HepG2 (cell line): ENCODE results near the gene ZNF765. TPM values are rescaled to one million over a fixed set of nuclear protein-coding genes. Genes with fewer than 3 reads are reported as not detected.

Experiments used
- AGO2 ChIP-seq: fragments of 200-400 bp; formaldehyde crosslinking; optimal IDR thresholded peaks from 2 replicates; pipeline ENCODE3; 2017; ENCODE audit warnings: mild to moderate bottlenecking, low read depth, low read length, moderate library complexity
- FOXK1 ChIP-seq: sonication (generic); formaldehyde crosslinking; IDR thresholded peaks from 2 replicates; pipeline ENCODE4 v1.4.0; 2020; ENCODE audit warnings: low read depth, missing genetic modification reagents, borderline replicate concordance
- HDAC2 ChIP-seq: sonication (generic); formaldehyde crosslinking; IDR thresholded peaks from 2 replicates; pipeline ENCODE4 v1.4.0; 2020; ENCODE audit warnings: missing genetic modification reagents
- HOXA5 ChIP-seq: sonication (generic); formaldehyde crosslinking; IDR thresholded peaks from 2 replicates; pipeline ENCODE4 v1.4.0; 2020; ENCODE audit warnings: missing genetic modification reagents
- IRF9 ChIP-seq: sonication (generic); formaldehyde crosslinking; IDR thresholded peaks from 2 replicates; pipeline ENCODE4 v1.8.0; 2022; ENCODE audit warnings: missing genetic modification reagents, mild to moderate bottlenecking, borderline replicate concordance
- JUNB ChIP-seq: sonication (generic); formaldehyde crosslinking; IDR thresholded peaks from 2 replicates; pipeline ENCODE4 v1.8.0; 2022; ENCODE audit warnings: missing genetic modification reagents, mild to moderate bottlenecking, borderline replicate concordance
- KDM4B ChIP-seq: sonication (generic); formaldehyde crosslinking; IDR thresholded peaks from 2 replicates; pipeline ENCODE4 v1.4.0; 2020; ENCODE audit warnings: missing genetic modification reagents
- KDM6A ChIP-seq: IDR thresholded peaks from 2 replicates; pipeline ENCODE4 v1.6.1; 2016; ENCODE audit warnings: low read depth
- MEF2D ChIP-seq: sonication (generic); formaldehyde crosslinking; IDR thresholded peaks from 2 replicates; pipeline ENCODE4 v1.5.1; 2020; ENCODE audit warnings: mild to moderate bottlenecking, missing genetic modification reagents
- NFE2L1 ChIP-seq: sonication (generic); formaldehyde crosslinking; IDR thresholded peaks from 2 replicates; pipeline ENCODE4 v1.4.0; 2020; ENCODE audit warnings: missing genetic modification reagents, mild to moderate bottlenecking, borderline replicate concordance
- PCBP2 ChIP-seq: fragments of 200-400 bp; formaldehyde crosslinking; optimal IDR thresholded peaks from 2 replicates; pipeline ENCODE3; 2018; ENCODE audit warnings: low read length, low read depth; ENCODE audit not compliant: poor library complexity, severe bottlenecking
- POLR2A ChIP-seq, 2 experiments: IDR thresholded peaks; 2 replicates each; pipeline ENCODE4 v1.6.1; 2011; ENCODE audit warnings: low read depth in 2 of 2, low read length in 2 of 2, mild to moderate bottlenecking in 1 of 2, moderate library complexity in 1 of 2; ENCODE audit not compliant: insufficient read depth in 1 of 2
- RBFOX2 ChIP-seq: fragments of 200-400 bp; formaldehyde crosslinking; IDR thresholded peaks from 2 replicates; pipeline ENCODE4 v1.6.1; 2017; ENCODE audit warnings: low read depth, mild to moderate bottlenecking, low read length
- SP140L ChIP-seq: sonication (generic); formaldehyde crosslinking; IDR thresholded peaks from 2 replicates; pipeline ENCODE4 v1.4.0; 2020; ENCODE audit warnings: missing genetic modification reagents, borderline replicate concordance
- SRSF1 ChIP-seq: fragments of 200-400 bp; formaldehyde crosslinking; optimal IDR thresholded peaks from 2 replicates; pipeline ENCODE3; 2017; ENCODE audit warnings: mild to moderate bottlenecking, low read depth, low read length, moderate library complexity
- SUZ12 ChIP-seq: fragments of 150-350 bp; IDR thresholded peaks from 2 replicates; pipeline ENCODE4 v1.6.1; 2014; ENCODE audit warnings: low read depth, low read length
- THYN1 ChIP-seq: sonication (generic); formaldehyde crosslinking; IDR thresholded peaks from 2 replicates; pipeline ENCODE4 v1.8.1; 2023; ENCODE audit warnings: low read depth, mild to moderate bottlenecking, moderate library complexity, missing genetic modification reagents, borderline replicate concordance
- TIGD3 ChIP-seq: sonication (generic); formaldehyde crosslinking; IDR thresholded peaks from 2 replicates; pipeline ENCODE4 v1.5.1; 2020; ENCODE audit warnings: mild to moderate bottlenecking, missing genetic modification reagents, borderline replicate concordance
- TMF1 ChIP-seq: sonication (generic); formaldehyde crosslinking; IDR thresholded peaks from 2 replicates; pipeline ENCODE4 v1.8.1; 2022; ENCODE audit warnings: low read depth, missing genetic modification reagents
- ZBTB38 ChIP-seq: sonication (generic); formaldehyde crosslinking; IDR thresholded peaks from 2 replicates; pipeline ENCODE4 v1.5.1; 2020; ENCODE audit warnings: mild to moderate bottlenecking, missing genetic modification reagents
- ZNF138 ChIP-seq: sonication (generic); formaldehyde crosslinking; IDR thresholded peaks from 2 replicates; pipeline ENCODE4 v1.5.0; 2020; ENCODE audit warnings: mild to moderate bottlenecking, low read depth, missing genetic modification reagents
- ZNF205 ChIP-seq: IDR thresholded peaks from 2 replicates; pipeline ENCODE4 v1.6.1; 2018; ENCODE audit warnings: missing biosample characterization, missing genetic modification reagents
- ZNF251 ChIP-seq: sonication (generic); formaldehyde crosslinking; IDR thresholded peaks from 2 replicates; pipeline ENCODE4 v1.9.0; 2021; ENCODE audit warnings: mild to moderate bottlenecking, missing genetic modification reagents
- ZNF274 ChIP-seq: sonication (generic); formaldehyde crosslinking; IDR thresholded peaks from 2 replicates; pipeline ENCODE4 v1.5.1; 2020; ENCODE audit warnings: mild to moderate bottlenecking, missing genetic modification reagents
- ZNF431 ChIP-seq: sonication (generic); formaldehyde crosslinking; IDR thresholded peaks from 2 replicates; pipeline ENCODE4 v1.9.0; 2022; ENCODE audit warnings: missing genetic modification reagents, low read depth, mild to moderate bottlenecking, borderline replicate concordance
- ZNF446 ChIP-seq: sonication (generic); formaldehyde crosslinking; IDR thresholded peaks from 2 replicates; pipeline ENCODE4 v1.5.0; 2020; ENCODE audit warnings: mild to moderate bottlenecking, missing genetic modification reagents
- ZNF501 ChIP-seq: sonication (generic); formaldehyde crosslinking; IDR thresholded peaks from 2 replicates; pipeline ENCODE4 v1.5.1; 2020; ENCODE audit warnings: mild to moderate bottlenecking, moderate library complexity, missing genetic modification reagents
- polyA plus RNA-seq, 8 experiments: library from polyadenylated mRNA; depleted of rRNA in 3 of 8; stranded (reverse) in 7 of 8; unstranded in 1 of 8; fragments of >200 nt; fragmentation: Illumina TruSeq in 4 of 8; extraction: Trizol in 4 of 8; gene quantifications; 2 replicates each; pipeline versions ENCODE4 v1.2.1 to v1.2.3, GENCODE V29; 2011 to 2016; ENCODE audit warnings: low read depth in 4 of 8, missing spikeins in 1 of 8, mixed read lengths in 1 of 8; ENCODE audit not compliant: insufficient read depth in 1 of 8
- total RNA-seq, 5 experiments: library from RNA; depleted of rRNA; stranded (reverse); fragments of >200 nt; fragmentation: Illumina TruSeq; extraction: Trizol; gene quantifications; 2 replicates each; pipeline ENCODE4 v1.2.3, GENCODE V29; 2016; ENCODE audit warnings: low read depth in 1 of 5

The ZNF765 gene
- total and polyA plus RNA-seq, 2 of the 13 experiments (the other 11 are each of a cell fraction or from before 2014, with no cell fraction given), result 5.0 to 14.5 TPM

- TF ChIP-seq ZBTB38 (no peak), POLR2A (IDR thresholded peaks at IDR 0.05; ENCODE audit: insufficient read depth in 1 of 2, low read depth in 2 of 2, low read length in 2 of 2) (peak; percentile 60 to 80; a peak in 3 of 4 replicates), TIGD3 (CRISPR knock-in tag) (no peak), MEF2D (CRISPR knock-in tag) (no peak), PCBP2 (no peak), THYN1 (CRISPR knock-in tag) (no peak), SUZ12 (no peak), RBFOX2 (peak; percentile 70), ZNF274 (CRISPR knock-in tag) (no peak; the same call in 1 of the 2 replicates), JUNB (CRISPR knock-in tag) (no peak), AGO2 (peak; percentile 29), ZNF205 (no peak), ZNF251 (CRISPR knock-in tag) (no peak), FOXK1 (CRISPR knock-in tag) (no peak), KDM4B (no peak), SP140L (CRISPR knock-in tag) (no peak), TMF1 (CRISPR knock-in tag) (no peak), SRSF1 (no peak), ZNF138 (CRISPR knock-in tag) (no peak), ZNF501 (CRISPR knock-in tag) (no peak), ZNF431 (CRISPR knock-in tag) (no peak), KDM6A (CRISPR knock-in tag) (no peak), HOXA5 (CRISPR knock-in tag) (peak; percentile 17; the same call in 1 of the 2 replicates), NFE2L1 (CRISPR knock-in tag) (no peak), HDAC2 (CRISPR knock-in tag) (peak; percentile 20; the same call in 1 of the 2 replicates), IRF9 (CRISPR knock-in tag) (peak; percentile 76; the same call in 1 of the 2 replicates), ZNF446 (CRISPR knock-in tag) (0 out of 2 replicates have a peak, but pooled peaks have one; percentile 24)
Measured at GRCh38 chr19:53394974-53395839, at the start of gene ZNF765 (continued).
